Neuronal stem cell (in vitro differentiated cells): ENCODE results near the gene PCYT2.

Experiments used
- DNase-seq: peaks from one replicate; pipeline ENCODE4 v3.0.0-alpha.2; 2013; ENCODE audit warnings: low spot score
- H2AFZ ChIP-seq: one replicate; pipeline ENCODE4 v1.6.1; 2013; ENCODE audit warnings: mild to moderate bottlenecking, low read length, inconsistent platforms
- H2AK5ac ChIP-seq: 2 replicates; pipeline ENCODE4 v1.6.1; 2013; ENCODE audit warnings: low read depth, mild to moderate bottlenecking, inconsistent platforms, low read length, moderate library complexity, mixed read lengths
- H2BK120ac ChIP-seq: 2 replicates; pipeline ENCODE4 v1.6.1; 2013; ENCODE audit warnings: low read depth, mild to moderate bottlenecking, inconsistent platforms, low read length, moderate library complexity, mixed read lengths
- H2BK12ac ChIP-seq: one replicate; pipeline ENCODE4 v1.6.1; 2013; ENCODE audit warnings: low read length, inconsistent platforms
- H2BK15ac ChIP-seq: 2 replicates; pipeline ENCODE4 v1.6.1; 2013; ENCODE audit warnings: mild to moderate bottlenecking, low read length, inconsistent platforms, mixed read lengths
- H2BK5ac ChIP-seq: one replicate; pipeline ENCODE4 v1.6.1; 2013; ENCODE audit warnings: inconsistent platforms, mild to moderate bottlenecking, low read length, moderate library complexity
- H3K14ac ChIP-seq: one replicate; pipeline ENCODE4 v1.6.1; 2013; ENCODE audit warnings: low read length, inconsistent platforms
- H3K18ac ChIP-seq: 2 replicates; pipeline ENCODE4 v1.6.1; 2013; ENCODE audit warnings: low read length, inconsistent platforms
- H3K23ac ChIP-seq: 2 replicates; pipeline ENCODE4 v1.6.1; 2013; ENCODE audit warnings: low read depth, mild to moderate bottlenecking, mixed read lengths, low read length, inconsistent platforms; ENCODE audit not compliant: poor library complexity
- H3K27ac ChIP-seq: replicated peaks from 3 replicates; pipeline ENCODE4 v1.5.1; 2013; ENCODE audit warnings: low read length, inconsistent platforms
- H3K27me3 ChIP-seq, 3 experiments: 2 replicates each; pipeline ENCODE4 v1.6.1; 2013; ENCODE audit warnings: low read length in 3 of 3, mild to moderate bottlenecking in 2 of 3, inconsistent platforms in 1 of 3, low read depth in 1 of 3, mixed read lengths in 1 of 3, moderate library complexity in 1 of 3; ENCODE audit not compliant: control insufficient read depth in 3 of 3, insufficient read depth in 3 of 3
- H3K36me3 ChIP-seq, 2 donors: replicated peaks in 1 of 2; 2 replicates each; pipeline ENCODE4 v1.6.1; 2013; ENCODE audit warnings: low read length in 2 of 2; ENCODE audit not compliant: control insufficient read depth in 2 of 2, insufficient read depth in 2 of 2
- H3K4ac ChIP-seq: 2 replicates; pipeline ENCODE4 v1.6.1; 2013; ENCODE audit warnings: inconsistent platforms, mild to moderate bottlenecking, low read length, moderate library complexity
- H3K4me1 ChIP-seq, 2 donors: 1 replicate in 1 of 2; 2 replicates in 1 of 2; pipeline ENCODE4 v1.6.1; 2013; ENCODE audit warnings: low read length in 2 of 2, low read depth in 1 of 2; ENCODE audit not compliant: control insufficient read depth in 2 of 2, insufficient read depth in 1 of 2
- H3K4me2 ChIP-seq: one replicate; pipeline ENCODE4 v1.6.1; 2013; ENCODE audit warnings: mild to moderate bottlenecking, low read length, inconsistent platforms; ENCODE audit not compliant: insufficient read depth, poor library complexity, severe bottlenecking
- H3K4me3 ChIP-seq, 2 donors: 2 replicates each; pipeline ENCODE4 v1.5.1; 2013; ENCODE audit warnings: low read length in 2 of 2, mild to moderate bottlenecking in 2 of 2, inconsistent platforms in 1 of 2, moderate library complexity in 1 of 2
- H3K79me1 ChIP-seq: one replicate; pipeline ENCODE4 v1.6.1; 2013; ENCODE audit warnings: low read depth, mild to moderate bottlenecking, inconsistent platforms, low read length, moderate library complexity
- H3K9ac ChIP-seq: one replicate; pipeline ENCODE4 v1.6.1; 2013; ENCODE audit warnings: mild to moderate bottlenecking, low read depth, low read length, inconsistent platforms; ENCODE audit not compliant: poor library complexity
- H3K9me3 ChIP-seq, 2 donors: replicated peaks in 1 of 2; 2 replicates each; pipeline versions ENCODE3 to v1.6.1; 2013; ENCODE audit warnings: low read length in 2 of 2, mild to moderate bottlenecking in 2 of 2, inconsistent platforms in 1 of 2, low read depth in 1 of 2, mixed read lengths in 1 of 2, moderate library complexity in 1 of 2; ENCODE audit not compliant: control insufficient read depth in 2 of 2, insufficient read depth in 1 of 2
- H4K8ac ChIP-seq: one replicate; pipeline ENCODE4 v1.6.1; 2013; ENCODE audit warnings: low read depth, mild to moderate bottlenecking, inconsistent platforms, low read length, moderate library complexity
- H4K91ac ChIP-seq: one replicate; pipeline ENCODE4 v1.6.1; 2013; ENCODE audit warnings: low read length, low read depth, mild to moderate bottlenecking, inconsistent platforms; ENCODE audit not compliant: poor library complexity
- WGBS, 2 donors: extraction: QIAGEN DNeasy Blood & Tissue Kit; methylation state at CpG; one replicate each; pipeline ENCODE4 v1.1.7; 2013; ENCODE audit warnings: missing lambda C conversion rate in 2 of 2, mixed read lengths in 1 of 2; ENCODE audit not compliant: insufficient read length in 2 of 2, insufficient replicate concordance in 1 of 2; ENCODE audit errors: extremely low coverage in 2 of 2; 5-methylcytosine and 5-hydroxymethylcytosine counted together

Gene PCYT2

GRCh38 chr17:81870131-81870980, 40.8 kb downstream of the PCYT2 start:
- Histone ChIP-seq H4K91ac (no peak overlapping the region), H2BK12ac (no peak overlapping the region), H3K4ac (no peak overlapping the region), H2AFZ (no peak overlapping the region), H3K14ac (peak overlapping the region; percentile 82), H2AK5ac (peak overlapping the region; percentile 98), H3K9me3 (peaks cover 0 to 1% of the 10 kb centered on the region in 2 donors), H2BK15ac (no peak overlapping the region), H3K23ac (peak overlapping the region; percentile 92), H3K27me3 (no peaks in the 10 kb centered on the region), H3K4me2 (peak overlapping the region; percentile 90), H2BK5ac (peak overlapping the region; percentile 66), H3K79me1 (peaks cover 30% of the 10 kb centered on the region), H3K18ac (no peak overlapping the region), H2BK120ac (no peak overlapping the region), H3K9ac (peak overlapping the region; percentile 92), H3K36me3 (peaks cover 23 to 48% of the 10 kb centered on the region in 2 donors), H3K4me1 (peaks cover 17 to 20% of the 10 kb centered on the region in 2 donors), H4K8ac (no peak overlapping the region), H3K27ac (peak overlapping the region; percentile 43), H3K4me3 (peak overlapping the region; percentile 84 to 94)
- no peak for DNase-seq
- no CpG with 5 or more reads among the region's 65 CpGs for WGBS, 2 donors

GRCh38 chr17:81869221-81870130, 41.7 kb downstream of the PCYT2 start:
- peak overlapping the region; percentile 57 for H3K27ac ChIP-seq
- WGBS, 2 donors: no CpG with 5 or more reads among the region's 52 CpGs

GRCh38 chr17:81868674-81869220, 42.5 kb downstream of the PCYT2 start:
- H2BK5ac ChIP-seq: no peak overlapping the region
- H3K27ac ChIP-seq: peak overlapping the region; percentile 57

More at GRCh38 chr17:81869221-81870130, 41.7 kb downstream of the PCYT2 start:
- Histone ChIP-seq H2BK120ac (no peak overlapping the region), H3K9me3 (peaks cover 0 to 1% of the 10 kb centered on the region in 2 donors), H3K9ac (peak overlapping the region; percentile 92), H2BK5ac (peak overlapping the region; percentile 71), H3K79me1 (peaks cover 31% of the 10 kb centered on the region), H3K27me3 (no peaks in the 10 kb centered on the region), H2AFZ (no peak overlapping the region), H3K4me1 (peaks cover 17 to 20% of the 10 kb centered on the region in 2 donors), H3K4me2 (peak overlapping the region; percentile 90), H4K91ac (no peak overlapping the region), H3K14ac (no peak overlapping the region), H3K4me3 (peak overlapping the region; percentile 84 to 94), H2BK15ac (no peak overlapping the region), H3K23ac (peak overlapping the region; percentile 99), H3K4ac (no peak overlapping the region), H3K36me3 (peaks cover 26 to 51% of the 10 kb centered on the region in 2 donors), H2BK12ac (no peak overlapping the region), H2AK5ac (peak overlapping the region; percentile 98), H4K8ac (no peak overlapping the region), H3K18ac (peak overlapping the region; percentile 45)
- DNase-seq: no peak

More at GRCh38 chr17:81868674-81869220, 42.5 kb downstream of the PCYT2 start:
- H3K14ac ChIP-seq: no peak overlapping the region
- H2AK5ac ChIP-seq: peak overlapping the region; percentile 66
- no peak overlapping the region for H2BK120ac ChIP-seq
- H3K23ac ChIP-seq: peak overlapping the region; percentile 99
- WGBS, 2 donors: no CpG with 5 or more reads among the region's 30 CpGs
- H2BK12ac ChIP-seq: no peak overlapping the region
- peaks cover 17 to 20% of the 10 kb centered on the region in 2 donors for H3K4me1 ChIP-seq
- no peak overlapping the region for H3K4me3 ChIP-seq
- H3K9ac ChIP-seq: peak overlapping the region; percentile 72
- H3K4me2 ChIP-seq: no peak overlapping the region
- no peak overlapping the region for H4K8ac ChIP-seq
- no peak for DNase-seq
- peaks cover 29 to 58% of the 10 kb centered on the region in 2 donors for H3K36me3 ChIP-seq
- no peaks in the 10 kb centered on the region for H3K27me3 ChIP-seq
- H4K91ac ChIP-seq: no peak overlapping the region
- no peak overlapping the region for H2AFZ ChIP-seq
- H2BK15ac ChIP-seq: no peak overlapping the region
- peak overlapping the region; percentile 45 for H3K18ac ChIP-seq
- H3K4ac ChIP-seq: no peak overlapping the region
- H3K9me3 ChIP-seq: peaks cover 0 to under 1% of the 10 kb centered on the region in 2 donors
- peaks cover 33% of the 10 kb centered on the region for H3K79me1 ChIP-seq
